HFFc6 (cell line): ENCODE measurements around the gene LSM14A. TPM values are rescaled to one million over a fixed set of nuclear protein-coding genes. Genes with fewer than 3 reads are reported as not detected.
"Not testable (repeated sequence)": the region's sequence is repeated elsewhere in the genome, so short reads cannot be mapped to it uniquely, and the experiment has no call there.

Experiments
- DNase-seq: peaks from one replicate; pipeline ENCODE4 v3.0.0-alpha.2; 2018
- H3K27ac Mint-ChIP-seq: 2 replicates; pipeline ENCODE4 v1.8.0; 2020; ENCODE audit warnings: mild to moderate bottlenecking, mixed read lengths
- H3K27me3 Mint-ChIP-seq: 2 replicates; pipeline ENCODE4 v1.8.0; 2021; ENCODE audit warnings: mild to moderate bottlenecking, moderate library complexity, mixed read lengths; ENCODE audit not compliant: insufficient read depth
- H3K36me3 Mint-ChIP-seq: 2 replicates; pipeline ENCODE4 v1.8.0; 2021; ENCODE audit warnings: low read depth, mixed read lengths
- H3K4me1 Mint-ChIP-seq: 2 replicates; pipeline ENCODE4 v1.8.0; 2020; ENCODE audit warnings: low read depth, mixed read lengths
- H3K4me3 Mint-ChIP-seq: 2 replicates; pipeline ENCODE4 v1.8.0; 2020; ENCODE audit warnings: mild to moderate bottlenecking, moderate library complexity, mixed read lengths
- H3K9me3 Mint-ChIP-seq: 2 replicates; pipeline ENCODE4 v1.8.0; 2020; ENCODE audit warnings: mild to moderate bottlenecking, mixed read lengths
- CTCF ChIP-seq: fragments of 200-600 bp; sonication (generic); IDR thresholded peaks from 2 replicates; pipeline ENCODE4 v1.5.0; 2021; ENCODE audit warnings: antibody characterized with exemption, mild to moderate bottlenecking
- total RNA-seq, 6 experiments: library from RNA; stranded (reverse); fragmentation: NEBNext Ultra II Directional; extraction: Animal tissue kit (Norgen Biotek cat#: 25700); gene quantifications; 2 replicates in 1 of 6; 3 replicates in 5 of 6; pipeline ENCODE4 v1.2.3, GENCODE V29; 2021

The LSM14A gene
- total RNA-seq, 6 experiments from 2014 or later, result 66.5 to 92.9 (median 87.0) TPM

DNA sequence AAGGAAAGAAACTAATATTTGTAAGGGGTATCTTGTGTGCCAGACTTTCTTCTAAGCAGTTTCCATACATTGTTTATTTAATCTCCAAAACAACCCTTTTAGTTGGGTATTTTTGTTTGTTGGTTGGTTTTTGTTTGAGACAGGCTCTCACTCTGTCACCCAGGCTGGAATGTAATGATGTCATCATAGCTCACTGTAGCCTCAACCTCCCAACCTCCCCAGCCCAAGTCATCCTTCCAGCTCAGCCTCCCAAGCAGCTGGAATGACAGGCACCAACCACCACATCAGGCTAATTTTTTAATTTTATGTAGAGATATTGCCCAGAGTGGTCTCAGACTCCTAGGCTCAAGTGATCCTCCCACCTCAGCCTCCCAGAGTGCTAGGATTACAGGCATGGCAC, 41.2 kb upstream of the LSM14A start:
- Mint-ChIP-seq H3K27ac (no peak overlapping the region), H3K4me3 (no peak overlapping the region), H3K4me1 (peaks cover 11% of the 10 kb centered on the region), H3K36me3 (no peaks in the 10 kb centered on the region), H3K27me3 (peaks cover 6% of the 10 kb centered on the region), H3K9me3 (no peaks in the 10 kb centered on the region)
- TF ChIP-seq CTCF, result no peak
- no peak for DNase-seq

DNA sequence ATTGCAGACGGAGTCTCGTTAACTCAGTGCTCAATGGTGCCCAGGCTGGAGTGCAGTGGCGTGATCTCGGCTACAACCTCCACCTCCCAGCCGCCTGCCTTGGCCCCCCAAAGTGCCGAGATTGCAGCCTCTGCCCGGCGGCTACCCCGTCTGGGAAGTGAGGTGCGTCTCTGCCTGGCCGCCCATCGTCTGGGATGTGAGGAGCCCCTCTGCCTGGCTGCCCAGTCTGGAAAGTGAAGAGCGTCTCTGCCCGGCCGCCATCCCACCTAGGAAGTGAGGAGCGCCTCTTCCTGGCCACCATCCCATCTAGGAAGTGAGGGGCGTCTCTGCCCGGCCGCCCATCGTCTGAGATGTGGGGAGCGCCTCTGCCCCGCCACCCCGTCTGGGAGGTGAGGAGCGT, 40.2 kb upstream of the LSM14A start:
- H3K27ac Mint-ChIP-seq, H3K36me3 Mint-ChIP-seq, DNase-seq, H3K4me3 Mint-ChIP-seq, H3K9me3 Mint-ChIP-seq, H3K27me3 Mint-ChIP-seq: not testable (repeated sequence)
- H3K4me1 Mint-ChIP-seq, result peaks cover 11% of the 10 kb centered on the region

- not testable (repeated sequence) for H3K36me3 Mint-ChIP-seq, H3K27ac Mint-ChIP-seq, DNase-seq, H3K9me3 Mint-ChIP-seq, H3K4me3 Mint-ChIP-seq, H3K27me3 Mint-ChIP-seq
- peaks cover 11% of the 10 kb centered on the region for H3K4me1 Mint-ChIP-seq
Measured at GRCh38 chr19:34132706-34133105, 39.6 kb upstream of the LSM14A start.

GRCh38 chr19:34134190-34135053, 37.9 kb upstream of the LSM14A start:
- H3K9me3 Mint-ChIP-seq, result no peaks in the 10 kb centered on the region
- no peaks in the 10 kb centered on the region for H3K36me3 Mint-ChIP-seq
- peak overlapping the region; percentile 90 for H3K4me3 Mint-ChIP-seq
- H3K4me1 Mint-ChIP-seq, result no peaks in the 10 kb centered on the region
- no peak for TF ChIP-seq CTCF
- peak overlapping the region; percentile 84 for H3K27ac Mint-ChIP-seq
- peak; percentile 53 for DNase-seq
- H3K27me3 Mint-ChIP-seq, result peaks cover 6% of the 10 kb centered on the region

GRCh38 chr19:34135054-34135800, 37.1 kb upstream of the LSM14A start:
- Mint-ChIP-seq H3K4me1 (no peaks in the 10 kb centered on the region), H3K9me3 (no peaks in the 10 kb centered on the region), H3K27ac (peak overlapping the region; percentile 84), H3K4me3 (peak overlapping the region; percentile 90), H3K27me3 (peaks cover 2% of the 10 kb centered on the region), H3K36me3 (no peaks in the 10 kb centered on the region)
- DNase-seq, result no peak
- no peak for TF ChIP-seq CTCF

DNA sequence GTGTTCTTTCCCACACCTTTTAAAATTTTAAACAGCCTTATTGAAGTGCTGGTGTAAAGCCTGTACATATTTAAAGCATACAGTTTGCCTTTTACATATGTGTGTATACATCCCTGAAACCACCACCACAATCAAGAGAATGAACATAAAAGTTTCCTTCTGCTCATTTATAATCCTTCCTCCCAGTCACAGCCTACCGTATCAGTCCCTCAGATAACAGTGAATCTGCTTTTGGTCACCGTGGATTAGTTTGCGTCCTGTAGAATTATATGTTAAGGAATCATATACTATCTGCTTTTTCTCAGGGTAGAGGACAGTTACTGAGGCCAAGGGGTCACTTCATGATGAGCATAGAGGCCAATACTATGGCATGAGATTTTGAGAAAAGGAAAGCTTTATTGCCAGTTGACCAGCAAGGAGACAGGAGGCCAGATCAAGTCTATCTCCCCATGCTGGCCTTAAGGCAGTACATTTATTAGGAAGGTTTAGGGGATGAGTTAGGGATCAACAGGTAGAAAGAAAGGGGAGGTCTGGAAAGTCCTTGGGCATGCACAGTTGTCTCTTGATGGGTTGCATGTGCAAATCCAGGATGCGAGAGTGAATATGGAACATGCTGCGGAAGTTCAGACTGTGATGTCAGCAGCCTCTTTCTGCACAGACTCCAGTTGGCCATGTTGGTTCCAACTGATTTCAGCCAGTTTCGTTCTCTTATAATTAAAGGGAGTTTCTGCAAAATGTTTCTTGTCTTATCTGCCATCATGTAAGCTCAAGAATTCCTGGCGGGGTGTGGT, 36.3 kb upstream of the LSM14A start:
- no peak for DNase-seq
- Mint-ChIP-seq H3K36me3 (no peaks in the 10 kb centered on the region), H3K9me3 (no peaks in the 10 kb centered on the region), H3K27me3 (no peaks in the 10 kb centered on the region), H3K27ac (no peak overlapping the region), H3K4me1 (no peaks in the 10 kb centered on the region), H3K4me3 (no peak overlapping the region)
- TF ChIP-seq CTCF, result no peak
